ENCODE data around the gene F8A1. TPM values are rescaled to one million over a fixed set of nuclear protein-coding genes. Genes with fewer than 3 reads are reported as not detected.
"Not testable (repeated sequence)": the region's sequence is repeated elsewhere in the genome, so short reads cannot be mapped to it uniquely, and the experiment has no call there.

The F8A1 gene
- total and polyA plus RNA-seq, 2 of the 8 experiments (the other 6 are each of a cell fraction or from before 2014, with no cell fraction given): 17.0 to 26.8 TPM

DNA sequence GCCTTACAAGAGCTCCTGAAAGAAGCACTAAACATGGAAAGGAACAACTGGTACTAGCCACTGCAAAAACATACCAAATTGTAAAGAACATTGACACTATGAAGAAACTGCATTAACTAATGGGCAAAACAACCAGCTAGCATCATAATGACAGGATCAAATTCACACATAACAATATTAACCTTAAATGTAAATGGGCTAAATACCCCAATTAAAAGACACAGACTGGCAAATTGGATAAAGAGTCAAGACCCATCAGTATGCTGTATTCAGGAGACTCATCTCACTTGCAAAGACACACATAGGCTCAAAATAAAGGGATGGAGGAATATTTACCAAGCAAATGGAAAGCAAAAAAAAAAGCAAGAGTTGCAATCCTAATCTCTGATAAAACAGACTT is 17.6 kb upstream of the F8A1 start:
- H3K4me2 ChIP-seq (ENCODE audit: insufficient read depth in 1 of 2, low read depth in 2 of 2, low read length in 2 of 2); H3K56ac ChIP-seq (replicated peaks; ENCODE audit: insufficient read length, low read depth, low read length); H3K79me1 ChIP-seq (ENCODE audit: low read depth, low read length); H3K14ac ChIP-seq (ENCODE audit: insufficient read length); H3K27me3 ChIP-seq (replicated peaks in 1 of 4; ENCODE audit: control insufficient read depth in 3 of 4, extremely low read depth in 1 of 4, insufficient read depth in 3 of 4, low read length in 3 of 4); H3K9ac ChIP-seq (replicated peaks in 1 of 4; ENCODE audit: extremely low read depth in 1 of 4, low read depth in 3 of 4, low read length in 3 of 4); H2BK5ac ChIP-seq (ENCODE audit: low read depth, low read length); H4K20me1 ChIP-seq (replicated peaks in 1 of 2; ENCODE audit: control insufficient read depth in 1 of 2, insufficient read depth in 2 of 2, low read length in 2 of 2); H4K5ac ChIP-seq (ENCODE audit: insufficient read length, low read depth, low read length); DNase-seq (ENCODE audit: low read depth in 1 of 2, low spot score in 2 of 2); POLR2A ChIA-PET (ENCODE audit: partially characterized antibody); H3K79me2 ChIP-seq (ENCODE audit: control insufficient read depth in 1 of 2, insufficient read depth in 2 of 2, low read length in 2 of 2); H3K27ac ChIP-seq (ENCODE audit: low read depth, low read length); H4K91ac ChIP-seq (replicated peaks; ENCODE audit: insufficient read length, low read length); H3K23me2 ChIP-seq (ENCODE audit: low read depth, low read length); CTCF ChIA-PET (ENCODE audit: partially characterized antibody); H2BK120ac ChIP-seq (replicated peaks; ENCODE audit: low read depth, low read length); H3K23ac ChIP-seq (ENCODE audit: insufficient read length); H3K36me3 ChIP-seq (ENCODE audit: control insufficient read depth in 2 of 4, insufficient read depth in 4 of 4, low read length in 3 of 4); H3K9me3 ChIP-seq (ENCODE audit: insufficient read depth in 2 of 2, low read depth in 1 of 2, low read length in 1 of 2); H3K4me3 ChIP-seq (ENCODE audit: extremely low read depth in 1 of 4, insufficient read depth in 2 of 4, low read depth in 3 of 4, low read length in 4 of 4); H2BK15ac ChIP-seq (ENCODE audit: low read length); H3K18ac ChIP-seq (ENCODE audit: extremely low read depth, low read length); H2BK20ac ChIP-seq (ENCODE audit: low read length); H4K8ac ChIP-seq (ENCODE audit: extremely low read depth, insufficient read depth, low read length); FAIRE-seq; H2BK12ac ChIP-seq (ENCODE audit: low read depth, low read length); H2AFZ ChIP-seq (ENCODE audit: low read length); H3K4ac ChIP-seq (replicated peaks; ENCODE audit: insufficient read length, low read depth, low read length); H2AK5ac ChIP-seq (ENCODE audit: low read depth, low read length); H3K4me1 ChIP-seq (replicated peaks in 1 of 4; ENCODE audit: control insufficient read depth in 3 of 4, insufficient read depth in 4 of 4, low read length in 3 of 4): not testable (repeated sequence)

Measured in H1 (cell line).